Activated T-cell treated with anti-CD3 and anti-CD28 coated beads, Interleukin-2, amount 50 U/mL, for 72 hours (primary cell): ENCODE results near the gene CYP27A1. TPM values are rescaled to one million over a fixed set of nuclear protein-coding genes. Genes with fewer than 3 reads are reported as not detected.

Experiments used
- ATAC-seq, 2 donors: fragments of 150-1000 bp; cut with Tn5 transposase; replicated peaks in 1 of 2; 2 replicates each; pipeline ENCODE4 v1.10.0; 2021; ENCODE audit warnings: moderate library complexity in 2 of 2, mild to moderate bottlenecking in 1 of 2
- DNase-seq, 2 donors: peaks; one replicate each; pipeline ENCODE4 v3.0.0; 2021 to 2022; ENCODE audit warnings: mixed read lengths in 1 of 2
- H3K27ac Mint-ChIP-seq: one replicate; pipeline ENCODE4 v1.8.0; 2022; ENCODE audit warnings: mild to moderate bottlenecking, moderate library complexity, mixed read lengths
- H3K27me3 Mint-ChIP-seq: one replicate; pipeline ENCODE4 v1.8.0; 2022; ENCODE audit warnings: low read depth, mixed read lengths
- H3K36me3 Mint-ChIP-seq, 2 donors: one replicate each; pipeline ENCODE4 v1.8.0; 2022; ENCODE audit warnings: mixed read lengths in 2 of 2, mild to moderate bottlenecking in 1 of 2; ENCODE audit not compliant: insufficient read depth in 2 of 2
- H3K4me1 Mint-ChIP-seq: one replicate; pipeline ENCODE4 v1.8.0; 2022; ENCODE audit warnings: low read depth, mixed read lengths
- H3K4me3 Mint-ChIP-seq, 2 donors: one replicate each; pipeline ENCODE4 v1.8.0; 2022; ENCODE audit warnings: mild to moderate bottlenecking in 2 of 2, mixed read lengths in 2 of 2, moderate library complexity in 2 of 2
- H3K9me3 Mint-ChIP-seq, 2 donors: one replicate each; pipeline ENCODE4 v1.8.0; 2022; ENCODE audit warnings: mixed read lengths in 2 of 2
- total RNA-seq, 2 donors: library from RNA; stranded (reverse); gene quantifications; one replicate each; pipeline ENCODE4 v1.2.3, GENCODE V29; 2022

Gene CYP27A1
- total RNA-seq, 2 donors from 2014 or later = 0.30 to 0.31 TPM

DNA sequence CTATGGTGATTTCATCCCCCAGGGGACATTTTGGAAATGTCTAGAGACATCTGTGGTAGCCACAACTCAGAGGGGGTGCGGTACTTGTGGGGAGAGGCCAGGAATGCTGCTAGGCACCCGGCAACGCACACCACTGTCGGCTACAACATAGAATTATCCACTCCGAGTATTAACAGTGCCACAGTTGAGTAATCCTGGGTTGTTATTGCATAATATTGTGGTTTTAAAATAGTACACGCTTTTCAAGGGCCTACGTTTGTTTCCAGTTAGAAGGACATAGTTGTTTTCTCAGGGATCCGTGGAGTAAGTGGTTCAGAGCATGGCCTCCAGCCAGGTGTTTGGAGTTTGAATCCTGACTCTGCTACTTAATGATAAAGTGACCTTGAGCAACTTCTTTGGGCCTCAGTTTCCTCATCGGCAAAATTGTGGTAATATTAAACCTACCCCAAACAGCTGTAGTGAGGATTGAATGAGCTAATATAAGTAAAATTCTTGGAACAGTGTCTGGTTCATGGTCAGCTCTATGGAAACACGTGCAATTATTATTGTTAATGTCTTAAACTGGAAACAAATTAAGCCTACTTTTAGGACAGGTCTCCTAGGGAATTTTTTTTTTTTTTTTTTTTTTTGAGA, 24.5 kb downstream of the CYP27A1 start:
- no peak overlapping the region for H3K4me3 Mint-ChIP-seq
- ATAC-seq (no peak), DNase-seq (no peak)
- H3K36me3 Mint-ChIP-seq = peaks cover 2 to 3% of the 10 kb centered on the region in 2 donors
- no peak overlapping the region for H3K27ac Mint-ChIP-seq
- H3K4me1 Mint-ChIP-seq = no peaks in the 10 kb centered on the region
- H3K27me3 Mint-ChIP-seq = peaks cover 14% of the 10 kb centered on the region
- H3K9me3 Mint-ChIP-seq = peaks cover 3 to 4% of the 10 kb centered on the region in 2 donors

DNA sequence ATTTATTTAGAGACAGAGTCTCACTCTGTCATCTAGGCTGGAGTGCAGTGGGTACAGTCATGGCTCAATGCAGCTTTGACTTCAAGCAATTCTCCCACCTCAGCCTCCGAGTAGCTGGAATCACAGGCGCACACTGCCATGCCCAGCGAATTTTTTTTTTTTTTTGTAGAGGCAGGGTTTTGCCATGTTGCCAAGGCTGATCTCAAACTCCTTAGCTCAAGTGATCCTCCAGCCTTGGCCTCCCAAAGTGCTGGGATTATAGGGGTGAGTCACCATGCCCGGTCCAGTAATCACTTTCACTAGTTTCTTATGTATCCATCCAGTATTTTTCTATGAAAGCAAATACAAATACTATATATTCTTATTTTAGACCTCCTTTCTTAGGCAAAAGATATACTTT, 25.7 kb downstream of the CYP27A1 start:
- no peak for ATAC-seq
- no peak overlapping the region for H3K27ac Mint-ChIP-seq
- H3K4me3 Mint-ChIP-seq = no peak overlapping the region
- peaks cover 2 to 3% of the 10 kb centered on the region in 2 donors for H3K36me3 Mint-ChIP-seq
- DNase-seq = no peak
- peaks cover 3 to 4% of the 10 kb centered on the region in 2 donors for H3K9me3 Mint-ChIP-seq
- H3K27me3 Mint-ChIP-seq = peaks cover 14% of the 10 kb centered on the region
- no peaks in the 10 kb centered on the region for H3K4me1 Mint-ChIP-seq

DNA sequence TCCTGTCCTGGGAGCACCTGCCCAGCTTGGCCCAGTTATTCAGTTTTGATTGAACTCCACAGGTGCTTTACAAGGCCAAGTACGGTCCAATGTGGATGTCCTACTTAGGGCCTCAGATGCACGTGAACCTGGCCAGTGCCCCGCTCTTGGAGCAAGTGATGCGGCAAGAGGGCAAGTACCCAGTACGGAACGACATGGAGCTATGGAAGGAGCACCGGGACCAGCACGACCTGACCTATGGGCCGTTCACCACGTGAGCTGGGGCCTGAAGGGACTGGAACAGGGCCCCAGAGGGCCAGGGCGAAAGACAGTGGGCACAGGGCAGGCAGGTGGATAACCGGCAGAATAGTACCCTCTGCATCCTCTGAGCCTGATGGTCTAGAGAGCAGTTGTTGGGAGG, 27.6 kb downstream of the CYP27A1 start:
- DNase-seq (no peak), ATAC-seq (no peak)
- Mint-ChIP-seq H3K36me3 (peaks cover 2 to 3% of the 10 kb centered on the region in 2 donors), H3K27me3 (peaks cover 14% of the 10 kb centered on the region), H3K4me1 (no peaks in the 10 kb centered on the region), H3K4me3 (no peak overlapping the region), H3K9me3 (peaks cover 3 to 4% of the 10 kb centered on the region in 2 donors), H3K27ac (no peak overlapping the region)

DNA sequence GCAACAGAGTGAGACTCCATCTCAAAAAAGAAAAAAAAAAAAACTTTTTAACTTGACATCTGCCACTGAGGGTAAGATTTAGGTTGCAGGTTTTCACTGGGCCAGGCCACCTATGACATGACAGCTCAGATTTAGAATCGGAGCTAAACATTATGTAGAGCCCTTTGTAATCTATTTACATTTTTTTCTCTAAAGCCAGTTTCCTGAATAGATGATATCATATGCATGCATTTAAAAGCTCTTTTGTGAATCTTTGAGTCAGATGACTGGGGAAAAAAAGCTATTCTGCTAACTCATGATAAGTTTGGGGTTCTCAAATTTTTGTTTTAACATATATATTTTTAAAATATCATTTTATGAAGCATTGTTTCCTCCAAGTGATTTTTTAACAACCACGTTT, 28.3 kb downstream of the CYP27A1 start:
- Mint-ChIP-seq H3K9me3 (peaks cover 0 to under 1% of the 10 kb centered on the region in 2 donors), H3K36me3 (peaks cover 0 to under 1% of the 10 kb centered on the region in 2 donors), H3K27me3 (peaks cover 7% of the 10 kb centered on the region), H3K27ac (no peak overlapping the region), H3K4me3 (no peak overlapping the region), H3K4me1 (no peaks in the 10 kb centered on the region)
- no peak for DNase-seq
- no peak for ATAC-seq

DNA sequence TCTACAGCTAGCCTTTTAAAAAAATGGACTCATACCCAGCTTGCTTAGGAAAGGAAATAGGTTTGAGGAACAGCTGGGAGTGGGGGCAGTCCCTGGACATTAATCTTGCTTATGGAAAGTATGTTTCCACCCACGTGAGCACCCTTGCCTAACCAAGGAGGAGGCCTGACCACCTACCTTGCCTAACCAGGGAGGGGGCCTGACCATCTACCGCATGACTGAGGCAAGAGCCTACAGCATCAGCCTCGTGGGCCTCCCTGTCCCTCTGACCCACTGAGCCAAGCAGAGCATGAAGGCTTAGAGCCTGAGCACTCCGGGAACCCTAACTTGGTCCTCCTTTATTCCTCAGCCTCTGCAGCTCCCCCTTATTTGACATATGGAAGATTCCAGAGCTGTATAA, 29.4 kb downstream of the CYP27A1 start:
- peaks cover 3% of the 10 kb centered on the region for H3K27me3 Mint-ChIP-seq

DNA sequence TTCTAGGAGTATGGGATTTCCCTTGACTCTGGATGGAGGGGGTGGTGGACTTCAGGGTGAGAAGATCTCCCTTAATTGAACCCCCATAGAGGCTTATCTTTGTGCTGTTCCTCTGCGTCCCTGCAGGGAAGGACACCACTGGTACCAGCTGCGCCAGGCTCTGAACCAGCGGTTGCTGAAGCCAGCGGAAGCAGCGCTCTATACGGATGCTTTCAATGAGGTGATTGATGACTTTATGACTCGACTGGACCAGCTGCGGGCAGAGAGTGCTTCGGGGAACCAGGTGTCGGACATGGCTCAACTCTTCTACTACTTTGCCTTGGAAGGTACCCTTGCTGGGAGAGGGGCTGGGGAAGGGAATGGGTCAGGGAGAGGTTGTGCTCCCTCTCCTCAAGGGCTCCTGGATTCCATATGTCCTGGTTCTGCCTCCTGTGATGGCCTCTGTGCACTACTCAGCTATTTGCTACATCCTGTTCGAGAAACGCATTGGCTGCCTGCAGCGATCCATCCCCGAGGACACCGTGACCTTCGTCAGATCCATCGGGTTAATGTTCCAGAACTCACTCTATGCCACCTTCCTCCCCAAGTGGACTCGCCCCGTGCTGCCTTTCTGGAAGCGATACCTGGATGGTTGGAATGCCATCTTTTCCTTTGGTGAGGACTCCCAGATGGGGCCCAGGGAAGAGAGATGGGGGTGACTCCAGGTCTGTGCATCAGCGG, 30.3 kb downstream of the CYP27A1 start:
- Mint-ChIP-seq H3K36me3 (no peaks in the 10 kb centered on the region), H3K27ac (no peak overlapping the region), H3K4me3 (no peak overlapping the region), H3K4me1 (no peaks in the 10 kb centered on the region), H3K9me3 (no peaks in the 10 kb centered on the region), H3K27me3 (peaks cover 12% of the 10 kb centered on the region)
- ATAC-seq (no peak), DNase-seq (no peak)

More for the DNA sequence above, 29.4 kb downstream of the CYP27A1 start:
- no peaks in the 10 kb centered on the region for H3K36me3 Mint-ChIP-seq
- no peak for DNase-seq
- no peak for ATAC-seq
- H3K4me1 Mint-ChIP-seq = no peaks in the 10 kb centered on the region
- no peaks in the 10 kb centered on the region for H3K9me3 Mint-ChIP-seq
- H3K27ac Mint-ChIP-seq = no peak overlapping the region
- H3K4me3 Mint-ChIP-seq = no peak overlapping the region

DNA sequence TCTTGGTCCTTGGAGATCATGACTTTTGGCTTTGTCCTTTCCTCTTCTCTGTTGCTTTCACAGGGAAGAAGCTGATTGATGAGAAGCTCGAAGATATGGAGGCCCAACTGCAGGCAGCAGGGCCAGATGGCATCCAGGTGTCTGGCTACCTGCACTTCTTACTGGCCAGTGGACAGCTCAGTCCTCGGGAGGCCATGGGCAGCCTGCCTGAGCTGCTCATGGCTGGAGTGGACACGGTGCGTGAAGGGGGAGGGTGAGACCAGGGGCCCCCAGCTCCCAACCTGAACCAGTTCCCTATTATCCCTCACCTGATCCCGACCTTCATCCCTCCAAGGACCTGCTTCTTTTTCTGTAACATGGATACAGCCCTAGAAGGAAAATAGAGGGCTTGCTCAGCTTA, 30.9 kb downstream of the CYP27A1 start:
- H3K4me1 Mint-ChIP-seq = no peaks in the 10 kb centered on the region
- H3K27ac Mint-ChIP-seq = no peak overlapping the region
- no peak overlapping the region for H3K4me3 Mint-ChIP-seq
- H3K27me3 Mint-ChIP-seq = peaks cover 18% of the 10 kb centered on the region
- H3K9me3 Mint-ChIP-seq = no peaks in the 10 kb centered on the region
- ATAC-seq (no peak), DNase-seq (no peak)
- H3K36me3 Mint-ChIP-seq = no peaks in the 10 kb centered on the region

DNA sequence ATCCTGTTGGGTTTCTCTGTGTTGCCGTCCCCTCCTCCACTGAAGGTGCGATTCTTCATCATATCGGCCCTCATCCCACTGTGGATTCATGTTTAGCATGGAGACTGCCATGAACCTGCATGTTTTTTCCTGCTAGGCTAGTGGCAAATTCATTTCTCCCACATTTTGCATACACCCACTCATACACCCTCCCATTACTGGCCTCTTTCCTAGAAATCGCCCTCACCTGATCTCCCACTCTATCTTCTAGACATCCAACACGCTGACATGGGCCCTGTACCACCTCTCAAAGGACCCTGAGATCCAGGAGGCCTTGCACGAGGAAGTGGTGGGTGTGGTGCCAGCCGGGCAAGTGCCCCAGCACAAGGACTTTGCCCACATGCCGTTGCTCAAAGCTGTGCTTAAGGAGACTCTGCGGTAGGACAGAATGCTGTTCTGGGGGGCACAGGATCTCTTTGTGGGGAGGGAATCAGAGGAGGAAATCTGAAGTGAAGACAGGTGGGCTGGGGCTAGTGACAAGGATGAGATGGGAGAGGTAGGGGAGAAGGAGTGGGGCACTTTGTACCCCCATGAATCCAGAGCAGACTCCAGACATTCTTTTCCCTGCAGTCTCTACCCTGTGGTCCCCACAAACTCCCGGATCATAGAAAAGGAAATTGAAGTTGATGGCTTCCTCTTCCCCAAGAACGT, 32.0 kb downstream of the CYP27A1 start:
- DNase-seq (no peak), ATAC-seq (no peak)
- Mint-ChIP-seq H3K27ac (no peak overlapping the region), H3K27me3 (peaks cover 18% of the 10 kb centered on the region), H3K36me3 (no peaks in the 10 kb centered on the region), H3K9me3 (no peaks in the 10 kb centered on the region), H3K4me3 (no peak overlapping the region), H3K4me1 (no peaks in the 10 kb centered on the region)

DNA sequence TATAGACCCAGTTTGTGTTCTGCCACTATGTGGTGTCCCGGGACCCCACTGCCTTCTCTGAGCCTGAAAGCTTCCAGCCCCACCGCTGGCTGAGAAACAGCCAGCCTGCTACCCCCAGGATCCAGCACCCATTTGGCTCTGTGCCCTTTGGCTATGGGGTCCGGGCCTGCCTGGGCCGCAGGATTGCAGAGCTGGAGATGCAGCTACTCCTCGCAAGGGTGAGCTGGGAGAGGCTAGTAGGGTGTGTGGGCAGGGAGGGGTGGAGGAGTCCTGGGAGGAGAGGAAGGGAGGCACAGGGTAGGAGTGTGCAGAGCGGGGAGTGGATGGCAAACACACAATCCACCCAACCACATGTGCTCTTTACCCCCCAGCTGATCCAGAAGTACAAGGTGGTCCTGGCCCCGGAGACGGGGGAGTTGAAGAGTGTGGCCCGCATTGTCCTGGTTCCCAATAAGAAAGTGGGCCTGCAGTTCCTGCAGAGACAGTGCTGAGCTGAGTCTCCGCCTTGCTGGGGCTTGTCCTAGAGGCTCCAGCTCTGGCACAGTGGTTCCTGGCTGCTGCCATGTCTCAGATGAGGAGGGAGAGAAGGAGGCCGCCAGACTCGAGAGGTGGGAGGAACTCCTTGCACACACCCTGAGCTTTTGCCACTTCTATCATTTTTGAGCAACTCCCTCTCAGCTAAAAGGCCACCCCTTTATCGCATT, 32.7 kb downstream of the CYP27A1 start:
- no peak for ATAC-seq
- Mint-ChIP-seq H3K9me3 (no peaks in the 10 kb centered on the region), H3K4me1 (no peaks in the 10 kb centered on the region), H3K27ac (no peak overlapping the region), H3K4me3 (no peak overlapping the region), H3K36me3 (no peaks in the 10 kb centered on the region), H3K27me3 (peaks cover 18% of the 10 kb centered on the region)
- no peak for DNase-seq

DNA sequence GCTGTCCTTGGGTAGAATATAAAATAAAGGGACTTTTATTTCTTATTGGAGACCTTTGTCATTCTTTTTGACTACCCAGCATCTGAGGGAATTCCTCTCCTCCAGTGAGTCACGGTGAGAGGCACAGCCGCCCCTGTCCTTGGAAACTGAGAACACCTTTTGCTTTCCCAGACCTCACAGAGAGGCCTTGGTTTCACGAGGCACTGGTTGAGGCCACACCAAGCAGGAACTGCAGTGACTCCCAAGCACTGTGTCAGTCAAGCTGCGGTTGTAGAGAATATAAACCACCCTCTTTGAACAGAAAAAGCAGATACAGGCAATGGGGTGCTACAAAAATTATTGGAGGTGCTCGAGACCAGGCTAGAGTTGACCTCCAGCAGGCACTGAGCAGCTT, 33.3 kb downstream of the CYP27A1 start:
- Mint-ChIP-seq H3K36me3 (no peaks in the 10 kb centered on the region), H3K27ac (no peak overlapping the region), H3K4me1 (no peaks in the 10 kb centered on the region), H3K9me3 (no peaks in the 10 kb centered on the region), H3K27me3 (peaks cover 18% of the 10 kb centered on the region), H3K4me3 (no peak overlapping the region)
- ATAC-seq (no peak), DNase-seq (no peak)

DNA sequence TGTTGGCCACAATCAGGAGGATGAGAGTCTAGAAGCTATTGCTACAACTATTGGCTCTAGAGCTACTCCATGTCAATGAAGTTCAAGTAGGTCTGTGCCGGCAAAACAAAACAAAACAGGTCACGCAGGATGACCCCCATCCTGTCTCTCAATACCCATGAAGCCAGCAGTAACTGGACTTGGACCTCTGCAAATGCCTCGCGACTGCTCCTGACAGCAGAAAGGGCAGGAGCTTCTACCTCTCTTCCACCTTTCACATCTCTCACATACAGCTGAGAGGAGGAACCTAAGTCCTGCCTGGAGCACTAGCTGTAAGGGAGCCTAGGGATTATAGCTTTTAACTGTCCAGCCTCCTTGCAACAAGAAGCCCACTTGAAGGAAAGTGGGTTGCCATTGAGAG, 33.7 kb downstream of the CYP27A1 start:
- no peaks in the 10 kb centered on the region for H3K36me3 Mint-ChIP-seq
- DNase-seq (no peak), ATAC-seq (no peak)
- no peaks in the 10 kb centered on the region for H3K9me3 Mint-ChIP-seq
- H3K4me3 Mint-ChIP-seq = no peak overlapping the region
- H3K27me3 Mint-ChIP-seq = peaks cover 18% of the 10 kb centered on the region
- no peak overlapping the region for H3K27ac Mint-ChIP-seq
- no peaks in the 10 kb centered on the region for H3K4me1 Mint-ChIP-seq

DNA sequence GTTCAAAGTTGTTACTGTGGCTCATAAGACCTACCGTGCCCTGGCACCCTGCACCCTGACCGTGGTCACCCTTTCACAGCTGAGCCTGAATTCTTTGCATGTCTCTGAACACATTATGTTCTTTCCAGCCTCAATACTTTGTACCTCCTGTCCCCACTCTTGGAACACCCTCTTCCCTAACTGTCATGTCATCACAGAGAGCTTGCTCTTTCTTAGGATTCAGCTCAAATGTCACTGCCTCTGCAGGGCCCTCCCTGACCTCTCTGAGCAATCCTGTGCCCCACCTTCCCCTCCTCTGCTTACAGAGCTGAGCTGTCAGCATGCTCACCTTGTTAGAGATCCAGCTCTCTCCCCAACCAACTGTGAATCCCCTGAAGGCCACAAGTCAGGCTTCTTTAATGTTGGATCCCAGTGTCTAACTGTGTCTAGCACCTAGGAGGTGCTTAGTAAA, 34.6 kb downstream of the CYP27A1 start:
- H3K4me3 Mint-ChIP-seq = no peak overlapping the region
- ATAC-seq = no peak
- no peaks in the 10 kb centered on the region for H3K4me1 Mint-ChIP-seq
- H3K27ac Mint-ChIP-seq = no peak overlapping the region
- H3K9me3 Mint-ChIP-seq = no peaks in the 10 kb centered on the region
- peaks cover 18% of the 10 kb centered on the region for H3K27me3 Mint-ChIP-seq
- no peak for DNase-seq
- H3K36me3 Mint-ChIP-seq = no peaks in the 10 kb centered on the region

DNA sequence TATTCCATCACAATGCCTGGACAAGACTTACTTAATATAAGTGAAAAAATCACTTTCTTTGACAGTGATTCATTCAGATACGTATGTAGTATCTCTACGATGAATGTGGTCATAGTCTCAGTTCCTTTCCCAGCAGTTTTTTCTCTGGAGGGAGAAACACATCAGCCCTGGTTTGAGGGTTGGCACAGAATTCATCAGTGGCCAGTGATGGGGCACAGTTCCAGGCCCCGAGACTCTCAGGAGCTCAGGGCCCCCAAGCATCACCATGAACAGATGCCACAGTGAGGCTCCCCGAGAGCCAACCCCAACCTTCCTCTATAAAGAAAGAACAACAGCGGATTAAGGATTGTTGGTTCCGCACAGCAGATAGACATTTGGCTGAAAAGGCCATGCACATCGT, 37.1 kb downstream of the CYP27A1 start:
- Mint-ChIP-seq H3K27ac (no peak overlapping the region), H3K36me3 (no peaks in the 10 kb centered on the region), H3K9me3 (no peaks in the 10 kb centered on the region), H3K4me1 (no peaks in the 10 kb centered on the region), H3K4me3 (no peak overlapping the region), H3K27me3 (peaks cover 18% of the 10 kb centered on the region)
- ATAC-seq (no peak), DNase-seq (no peak)
